Activated T-cell treated with anti-CD3 and anti-CD28 coated beads, Interleukin-2, amount 50 U/mL, for 24 hours (primary cell): ENCODE measurements around the gene NGF.

Source experiments
- DNase-seq: peaks from one replicate; pipeline ENCODE4 v3.0.0-alpha.2; 2020
- H3K27ac Mint-ChIP-seq: 2 replicates; pipeline ENCODE4 v1.8.0; 2020; ENCODE audit warnings: mild to moderate bottlenecking, mixed read lengths
- H3K27me3 Mint-ChIP-seq: 2 replicates; pipeline ENCODE4 v1.8.0; 2020; ENCODE audit warnings: mixed read lengths
- H3K36me3 Mint-ChIP-seq: 2 replicates; pipeline ENCODE4 v1.8.0; 2020; ENCODE audit warnings: low read depth, mixed read lengths
- H3K4me1 Mint-ChIP-seq: 2 replicates; pipeline ENCODE4 v1.8.0; 2020; ENCODE audit warnings: low read depth, mixed read lengths
- H3K4me3 Mint-ChIP-seq: 2 replicates; pipeline ENCODE4 v1.8.0; 2020; ENCODE audit warnings: mild to moderate bottlenecking, moderate library complexity, mixed read lengths
- H3K9me3 Mint-ChIP-seq: 2 replicates; pipeline ENCODE4 v1.8.0; 2020; ENCODE audit warnings: mixed read lengths

The NGF gene

DNA sequence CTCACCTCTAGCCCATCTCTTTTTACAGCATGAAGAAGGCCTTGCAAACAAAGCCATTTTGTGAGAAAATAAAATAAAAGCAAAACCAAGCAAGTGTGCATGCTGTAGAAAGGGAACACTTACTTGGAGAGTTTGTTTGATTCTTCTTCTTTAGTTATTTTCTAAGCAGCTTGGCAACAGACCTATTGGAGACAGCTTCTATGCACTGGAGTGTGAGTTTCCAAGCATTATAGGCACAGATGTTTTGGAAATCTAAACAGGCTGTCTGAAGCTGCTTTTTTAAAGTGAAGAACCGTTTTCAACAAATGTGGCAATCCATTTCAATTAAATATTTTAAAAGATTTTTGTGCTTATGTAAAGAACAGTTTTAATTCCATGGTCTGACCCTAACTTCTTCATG lies 76.6 kb downstream of the NGF start:
- Mint-ChIP-seq H3K27me3 (peaks cover 24% of the 10 kb centered on the region), H3K4me3 (no peak overlapping the region)

DNA sequence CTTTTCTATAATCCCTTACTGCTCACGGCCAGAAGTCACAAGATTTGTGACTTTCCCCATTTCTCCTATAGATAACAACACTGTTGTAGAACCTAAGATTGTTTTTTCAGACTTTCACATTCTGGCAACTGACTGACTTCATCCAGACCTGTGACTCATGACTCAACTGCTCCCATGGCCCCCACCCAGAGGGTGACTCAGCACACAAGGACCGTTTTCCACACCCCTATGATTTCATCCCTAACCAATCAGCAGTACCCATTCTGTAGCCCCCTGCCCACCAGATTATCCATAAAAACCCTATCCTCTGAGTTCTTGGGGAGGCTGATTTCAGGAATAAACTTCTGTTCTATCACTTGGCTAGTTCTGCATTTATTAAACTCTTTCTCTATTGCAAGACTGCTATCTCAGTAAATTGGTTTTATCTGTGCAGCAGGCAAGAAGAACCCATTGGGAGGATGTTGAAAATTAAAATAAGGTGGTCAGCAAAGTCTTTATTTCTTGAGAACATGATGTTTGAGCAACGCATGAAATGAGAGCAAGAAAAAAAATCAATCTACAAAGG lies 79.7 kb downstream of the NGF start:
- Mint-ChIP-seq H3K4me3 (no peak overlapping the region), H3K4me1 (no peaks in the 10 kb centered on the region), H3K27ac (no peak overlapping the region), H3K27me3 (peaks cover 12% of the 10 kb centered on the region), H3K36me3 (no peaks in the 10 kb centered on the region), H3K9me3 (peaks cover 14% of the 10 kb centered on the region)
- DNase-seq, result no peak

More for the DNA sequence above, 76.6 kb downstream of the NGF start:
- no peak for DNase-seq
- no peaks in the 10 kb centered on the region for H3K4me1 Mint-ChIP-seq
- no peak overlapping the region for H3K27ac Mint-ChIP-seq
- no peaks in the 10 kb centered on the region for H3K36me3 Mint-ChIP-seq
- H3K9me3 Mint-ChIP-seq, result peaks cover 14% of the 10 kb centered on the region

- Mint-ChIP-seq H3K4me3 (no peak overlapping the region), H3K36me3 (no peaks in the 10 kb centered on the region)
Measured at GRCh38 chr1:115257591-115257990, 80.5 kb downstream of the NGF start.

GRCh38 chr1:115255154-115255553 lies 82.9 kb downstream of the NGF start:
- Mint-ChIP-seq H3K4me3 (no peak overlapping the region), H3K27me3 (peaks cover 7% of the 10 kb centered on the region), H3K36me3 (no peaks in the 10 kb centered on the region), H3K4me1 (no peaks in the 10 kb centered on the region), H3K27ac (no peak overlapping the region), H3K9me3 (peaks cover 14% of the 10 kb centered on the region)
- no peak for DNase-seq

More at GRCh38 chr1:115257591-115257990, 80.5 kb downstream of the NGF start:
- Mint-ChIP-seq H3K27me3 (peaks cover 10% of the 10 kb centered on the region), H3K9me3 (peaks cover 14% of the 10 kb centered on the region), H3K27ac (no peak overlapping the region), H3K4me1 (no peaks in the 10 kb centered on the region)
- DNase-seq, result no peak

- no peaks in the 10 kb centered on the region for H3K36me3 Mint-ChIP-seq
- H3K4me3 Mint-ChIP-seq, result no peak overlapping the region
- peaks cover 13% of the 10 kb centered on the region for H3K27me3 Mint-ChIP-seq
- no peak overlapping the region for H3K27ac Mint-ChIP-seq
- peaks cover 2% of the 10 kb centered on the region for H3K9me3 Mint-ChIP-seq
- no peak for DNase-seq
- no peaks in the 10 kb centered on the region for H3K4me1 Mint-ChIP-seq
Measured at GRCh38 chr1:115252585-115252984, 85.5 kb downstream of the NGF start.

- Mint-ChIP-seq H3K27me3 (peaks cover 16% of the 10 kb centered on the region), H3K9me3 (peaks cover 2% of the 10 kb centered on the region), H3K4me1 (no peaks in the 10 kb centered on the region), H3K36me3 (no peaks in the 10 kb centered on the region), H3K4me3 (no peak overlapping the region), H3K27ac (no peak overlapping the region)
- DNase-seq, result no peak
Measured at GRCh38 chr1:115251856-115252255, 86.2 kb downstream of the NGF start.

DNA sequence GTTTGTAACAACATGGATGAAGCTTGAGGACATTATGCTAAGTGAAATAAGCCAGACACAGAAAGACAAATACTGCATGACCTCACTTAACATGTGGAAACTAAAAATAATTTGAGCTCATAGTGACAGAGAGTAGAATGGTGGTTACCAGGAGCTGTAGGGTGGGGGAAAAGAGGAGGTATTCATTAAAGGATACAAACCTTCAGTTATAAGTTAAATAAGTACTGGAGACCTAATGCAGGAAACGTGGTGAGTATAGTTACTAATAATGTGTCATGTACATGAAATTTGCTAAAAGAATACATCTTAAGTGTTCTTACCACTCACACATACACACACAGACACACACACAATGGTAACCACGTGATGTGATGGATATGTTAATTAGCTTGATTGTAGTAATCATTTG lies 86.7 kb downstream of the NGF start:
- no peaks in the 10 kb centered on the region for H3K4me1 Mint-ChIP-seq
- no peak overlapping the region for H3K27ac Mint-ChIP-seq
- no peaks in the 10 kb centered on the region for H3K36me3 Mint-ChIP-seq
- no peak for DNase-seq
- H3K4me3 Mint-ChIP-seq, result no peak overlapping the region
- peaks cover 2% of the 10 kb centered on the region for H3K9me3 Mint-ChIP-seq
- peaks cover 21% of the 10 kb centered on the region for H3K27me3 Mint-ChIP-seq

DNA sequence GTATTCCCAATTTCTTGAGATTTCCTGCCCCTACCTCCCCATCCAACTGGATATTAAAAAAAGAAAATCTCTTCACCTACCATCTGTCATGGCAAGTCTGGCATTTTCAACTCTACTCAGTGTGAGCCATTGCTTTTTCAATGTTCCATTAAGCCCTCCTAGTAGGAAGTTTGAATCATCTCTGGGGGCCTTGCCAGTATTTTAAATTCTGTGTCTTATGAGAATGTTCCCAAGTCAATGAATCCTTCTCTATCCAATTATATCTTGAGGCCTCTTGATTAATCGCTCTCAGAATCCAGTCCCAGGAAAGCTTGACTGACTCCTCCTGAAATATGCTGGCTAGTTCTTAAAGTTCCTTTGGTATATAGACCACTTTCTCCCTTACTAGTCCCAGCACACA lies 91.5 kb downstream of the NGF start:
- Mint-ChIP-seq H3K9me3 (peaks cover 2% of the 10 kb centered on the region), H3K4me1 (no peaks in the 10 kb centered on the region), H3K27ac (no peak overlapping the region), H3K4me3 (no peak overlapping the region), H3K27me3 (peaks cover 28% of the 10 kb centered on the region), H3K36me3 (no peaks in the 10 kb centered on the region)
- DNase-seq, result no peak

DNA sequence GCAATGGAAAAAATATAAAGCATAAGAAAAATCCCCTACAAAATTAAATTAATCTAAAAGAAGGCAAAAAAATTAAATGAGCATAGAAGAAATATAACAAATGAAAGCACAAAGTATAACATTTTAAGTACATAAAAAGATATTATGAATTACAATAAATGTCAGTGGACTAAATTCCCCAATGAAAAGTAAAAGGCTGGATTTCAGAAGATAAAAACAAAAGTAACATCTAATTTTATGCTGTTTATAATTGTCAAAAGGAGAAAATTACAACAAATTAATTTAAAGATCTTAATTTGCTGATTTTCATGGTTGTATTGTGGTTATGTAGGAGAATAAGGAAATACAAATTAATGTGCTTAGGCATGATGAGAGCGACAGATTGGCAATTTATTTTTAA lies 92.8 kb downstream of the NGF start:
- no peak for DNase-seq
- Mint-ChIP-seq H3K9me3 (peaks cover 2% of the 10 kb centered on the region), H3K36me3 (no peaks in the 10 kb centered on the region), H3K27ac (no peak overlapping the region), H3K27me3 (peaks cover 35% of the 10 kb centered on the region), H3K4me1 (no peaks in the 10 kb centered on the region), H3K4me3 (no peak overlapping the region)

GRCh38 chr1:115242543-115242942 lies 95.5 kb downstream of the NGF start:
- H3K4me1 Mint-ChIP-seq, result no peaks in the 10 kb centered on the region
- no peak overlapping the region for H3K27ac Mint-ChIP-seq
- no peak for DNase-seq
- no peaks in the 10 kb centered on the region for H3K36me3 Mint-ChIP-seq
- peaks cover 27% of the 10 kb centered on the region for H3K27me3 Mint-ChIP-seq
- H3K4me3 Mint-ChIP-seq, result no peak overlapping the region
- H3K9me3 Mint-ChIP-seq, result no peaks in the 10 kb centered on the region

DNA sequence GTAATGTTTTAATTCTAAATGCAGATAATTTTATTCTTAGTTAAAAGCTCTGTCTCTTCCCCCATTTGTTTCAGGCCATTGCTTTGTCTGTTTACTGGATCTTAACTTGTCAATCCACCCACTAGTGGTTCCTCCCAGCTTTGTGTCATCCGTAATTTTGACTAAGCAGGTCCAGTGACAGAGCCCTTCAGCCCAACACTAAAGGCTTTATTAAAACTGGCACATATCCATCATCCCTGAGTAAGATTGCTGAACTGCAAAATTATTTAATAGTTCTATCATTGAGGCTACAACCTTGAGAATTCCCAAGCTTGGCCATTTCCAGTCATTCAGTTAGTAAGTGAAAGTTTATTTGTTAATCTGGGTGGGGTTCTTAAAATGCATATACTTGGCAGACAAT lies 96.7 kb downstream of the NGF start:
- no peak for DNase-seq
- Mint-ChIP-seq H3K9me3 (no peaks in the 10 kb centered on the region), H3K27me3 (peaks cover 18% of the 10 kb centered on the region), H3K36me3 (no peaks in the 10 kb centered on the region), H3K4me1 (no peaks in the 10 kb centered on the region), H3K4me3 (no peak overlapping the region), H3K27ac (no peak overlapping the region)

GRCh38 chr1:115240297-115240696 lies 97.8 kb downstream of the NGF start:
- peaks cover 18% of the 10 kb centered on the region for H3K27me3 Mint-ChIP-seq
- no peaks in the 10 kb centered on the region for H3K9me3 Mint-ChIP-seq
- H3K4me1 Mint-ChIP-seq, result no peaks in the 10 kb centered on the region
- H3K27ac Mint-ChIP-seq, result no peak overlapping the region
- DNase-seq, result no peak
- H3K4me3 Mint-ChIP-seq, result no peak overlapping the region
- no peaks in the 10 kb centered on the region for H3K36me3 Mint-ChIP-seq

GRCh38 chr1:115239426-115239825 lies 98.6 kb downstream of the NGF start:
- Mint-ChIP-seq H3K27me3 (peaks cover 18% of the 10 kb centered on the region), H3K36me3 (no peaks in the 10 kb centered on the region), H3K4me1 (no peaks in the 10 kb centered on the region), H3K27ac (no peak overlapping the region), H3K4me3 (no peak overlapping the region), H3K9me3 (no peaks in the 10 kb centered on the region)
- no peak for DNase-seq

- Mint-ChIP-seq H3K27ac (no peak overlapping the region), H3K4me1 (no peaks in the 10 kb centered on the region), H3K4me3 (no peak overlapping the region), H3K9me3 (no peaks in the 10 kb centered on the region), H3K36me3 (no peaks in the 10 kb centered on the region), H3K27me3 (peaks cover 18% of the 10 kb centered on the region)
- DNase-seq, result no peak
Measured at GRCh38 chr1:115239148-115239422, 99.0 kb downstream of the NGF start.

GRCh38 chr1:115238336-115239147 lies 99.5 kb downstream of the NGF start:
- Mint-ChIP-seq H3K27ac (no peak overlapping the region), H3K4me1 (no peaks in the 10 kb centered on the region), H3K4me3 (no peak overlapping the region), H3K36me3 (no peaks in the 10 kb centered on the region), H3K9me3 (no peaks in the 10 kb centered on the region), H3K27me3 (peaks cover 18% of the 10 kb centered on the region)
- DNase-seq, result no peak
